Common myeloid progenitor, CD34-positive (primary cell): ENCODE measurements around the gene RIGI.
A peak's percentile ranks its signal among the peaks of the same experiment; 100 is the strongest.
"Not testable (repeated sequence)": the region's sequence is repeated elsewhere in the genome, so short reads cannot be mapped to it uniquely, and the experiment has no call there.

Experiments used
- CTCF ChIA-PET: fragments of 350-600 bp; sonication (Branson Sonifier 250); formaldehyde crosslinking; loops from one replicate; lab custom pipeline; 2021; ENCODE audit warnings: antibody characterized with exemption; lab: Charles Lee
- POLR2A ChIA-PET: fragments of 350-600 bp; sonication (Branson Sonifier 250); formaldehyde crosslinking; loops from one replicate; lab custom pipeline; 2021; ENCODE audit warnings: antibody characterized with exemption; lab: Charles Lee
- DNase-seq, 3 donors: peaks; one replicate each; pipeline versions ENCODE4 v3.0.0 to v3.0.0-alpha.2; 2013
- H3K27ac ChIP-seq, 2 experiments: 1 replicate in 1 of 2; 2 replicates in 1 of 2; pipeline ENCODE4 v1.7.0; 2013; ENCODE audit warnings: inconsistent platforms in 2 of 2, low read length in 2 of 2, mild to moderate bottlenecking in 2 of 2, low read depth in 1 of 2, moderate library complexity in 1 of 2; ENCODE audit not compliant: severe bottlenecking in 2 of 2, insufficient read depth in 1 of 2, poor library complexity in 1 of 2
- H3K27me3 ChIP-seq, 5 experiments: replicated peaks in 2 of 5; 1 replicate in 3 of 5; 2 replicates in 2 of 5; pipeline versions ENCODE4 v1.6.1 to v1.7.0; 2013; ENCODE audit warnings: low read length in 4 of 5, mild to moderate bottlenecking in 2 of 5, moderate library complexity in 2 of 5, inconsistent platforms in 1 of 5; ENCODE audit not compliant: insufficient read depth in 5 of 5, control insufficient read depth in 4 of 5
- H3K36me3 ChIP-seq, 4 experiments: 1 replicate in 2 of 4; 2 replicates in 2 of 4; pipeline versions ENCODE4 v1.6.1 to v1.7.0; 2013; ENCODE audit warnings: low read length in 3 of 4, control low read depth in 1 of 4, mild to moderate bottlenecking in 1 of 4; ENCODE audit not compliant: control insufficient read depth in 4 of 4, insufficient read depth in 4 of 4
- H3K4me1 ChIP-seq, 4 experiments: 1 replicate in 3 of 4; 2 replicates in 1 of 4; pipeline versions ENCODE4 v1.6.1 to v1.7.1; 2013; ENCODE audit warnings: low read length in 3 of 4, mild to moderate bottlenecking in 3 of 4, control low read depth in 1 of 4, inconsistent platforms in 1 of 4, moderate library complexity in 1 of 4; ENCODE audit not compliant: control insufficient read depth in 4 of 4, insufficient read depth in 4 of 4; ENCODE audit errors: control extremely low read depth in 1 of 4
- H3K4me3 ChIP-seq, 7 experiments: 1 replicate in 4 of 7; 2 replicates in 3 of 7; pipeline versions ENCODE4 v1.5.1 to v1.7.0; 2013; ENCODE audit warnings: mild to moderate bottlenecking in 7 of 7, low read length in 6 of 7, moderate library complexity in 6 of 7, inconsistent platforms in 2 of 7, low read depth in 2 of 7, control low read depth in 1 of 7; ENCODE audit not compliant: insufficient read depth in 4 of 7, control insufficient read depth in 1 of 7; ENCODE audit errors: extremely low read depth in 1 of 7
- H3K9me3 ChIP-seq, 5 experiments: 1 replicate in 4 of 5; 2 replicates in 1 of 5; pipeline versions ENCODE4 v1.6.1 to v1.7.1; 2013; ENCODE audit warnings: low read length in 4 of 5, mild to moderate bottlenecking in 2 of 5, inconsistent platforms in 1 of 5, low read depth in 1 of 5, moderate library complexity in 1 of 5; ENCODE audit not compliant: control insufficient read depth in 4 of 5, insufficient read depth in 2 of 5; ENCODE audit errors: control extremely low read depth in 1 of 5
- WGBS: methylation state at CpG from one replicate; pipeline ENCODE4 v1.1.5; 2013; ENCODE audit not compliant: insufficient coverage; 5-methylcytosine and 5-hydroxymethylcytosine counted together

Gene RIGI

GRCh38 chr9:32524892-32525708 is 896 bp downstream of the RIGI start:
- H3K36me3 ChIP-seq: peaks cover 0 to 4% (median under 1%) of the 10 kb centered on the region in 4 experiments
- peak overlapping the region in 6 of 7 experiments; percentile 81 to 98 (median 96) for H3K4me3 ChIP-seq
- H3K27ac ChIP-seq: peak overlapping the region; percentile 17 to 83
- WGBS: 63% methylated on average over 21 of the region's 22 CpGs
- peak in 2 of 3 donors; percentile 32 to 54 for DNase-seq
- H3K4me1 ChIP-seq: peaks cover 7 to 18% (median 13%) of the 10 kb centered on the region in 4 experiments
- no peaks in the 10 kb centered on the region for H3K27me3 ChIP-seq
- POLR2A ChIA-PET: interaction anchor here (0.6 to 1.7 kb wide), 2 partner anchors 26 to 792 kb away, joined by 4 to 7 read pairs; no protein-coding TSS in a partner anchor
- peaks cover 0 to 12% (median 0%) of the 10 kb centered on the region in 5 experiments for H3K9me3 ChIP-seq
- CTCF ChIA-PET: interaction anchor here (1.0 to 3.4 kb wide), 17 partner anchors 16 to 146 kb away, joined by 3 to 21 read pairs (median 6); partner anchors contain the start of gene NDUFB6

GRCh38 chr9:32524558-32524891 is 1.5 kb downstream of the RIGI start:
- H3K27me3 ChIP-seq, POLR2A ChIA-PET, H3K27ac ChIP-seq, H3K36me3 ChIP-seq: not testable (repeated sequence)
- Histone ChIP-seq H3K9me3 (peaks cover 0 to 12% (median 0%) of the 10 kb centered on the region in 5 experiments), H3K4me3 (peak overlapping the region in 2 of 7 experiments; percentile 95 to 96), H3K4me1 (peaks cover 7 to 18% (median 13%) of the 10 kb centered on the region in 4 experiments)
- CTCF ChIA-PET: interaction anchor here (1.0 to 3.0 kb wide), 6 partner anchors 21 to 62 kb away, joined by 3 to 21 read pairs (median 5); partner anchors contain the start of gene NDUFB6
- WGBS: 96% methylated on average over 11 of the region's 11 CpGs
- DNase-seq: peak in 1 of 3 donors; percentile 6

GRCh38 chr9:32523910-32524309 is 2.1 kb downstream of the RIGI start:
- H3K27ac ChIP-seq: no peak overlapping the region
- peaks cover 0 to 7% (median under 1%) of the 10 kb centered on the region in 4 experiments for H3K36me3 ChIP-seq
- POLR2A ChIA-PET: no interaction called here
- no peaks in the 10 kb centered on the region for H3K27me3 ChIP-seq
- no peak for DNase-seq
- CTCF ChIA-PET: no interaction called here
- H3K9me3 ChIP-seq: peaks cover 0 to 16% (median under 1%) of the 10 kb centered on the region in 5 experiments
- H3K4me1 ChIP-seq: peaks cover 7 to 18% (median 13%) of the 10 kb centered on the region in 4 experiments
- no peak overlapping the region for H3K4me3 ChIP-seq
- no CpG with 5 or more reads among the region's 1 CpG for WGBS

- Histone ChIP-seq H3K9me3 (peaks cover 0 to 23% (median 4%) of the 10 kb centered on the region in 5 experiments), H3K36me3 (peaks cover 0 to 10% (median 1%) of the 10 kb centered on the region in 4 experiments), H3K27ac (no peak overlapping the region), H3K4me3 (no peak overlapping the region), H3K27me3 (no peaks in the 10 kb centered on the region), H3K4me1 (no peaks in the 10 kb centered on the region)
- CTCF ChIA-PET: no interaction called here
- DNase-seq: no peak
- POLR2A ChIA-PET: no interaction called here
- WGBS: no CpG with 5 or more reads among the region's 1 CpG
Measured at GRCh38 chr9:32518276-32518675, 7.7 kb downstream of the RIGI start.

GRCh38 chr9:32516241-32516640 is 9.8 kb downstream of the RIGI start:
- H3K27me3 ChIP-seq: no peaks in the 10 kb centered on the region
- H3K9me3 ChIP-seq: peaks cover 0 to 16% (median 4%) of the 10 kb centered on the region in 5 experiments
- no peak overlapping the region for H3K4me3 ChIP-seq
- H3K36me3 ChIP-seq: peaks cover 0 to 7% (median under 1%) of the 10 kb centered on the region in 4 experiments
- ChIA-PET CTCF (no interaction called here), POLR2A (no interaction called here)
- DNase-seq: no peak
- no peaks in the 10 kb centered on the region for H3K4me1 ChIP-seq
- no peak overlapping the region for H3K27ac ChIP-seq

- no peak overlapping the region for H3K4me3 ChIP-seq
- peaks cover 0 to 3% (median 0%) of the 10 kb centered on the region in 4 experiments for H3K36me3 ChIP-seq
- no peak for DNase-seq
- POLR2A ChIA-PET: no interaction called here
- peaks cover 0 to 3% (median 0%) of the 10 kb centered on the region in 5 experiments for H3K9me3 ChIP-seq
- CTCF ChIA-PET: interaction anchor here (0.8 to 2.8 kb wide), 5 partner anchors 9 to 120 kb away, joined by 3 to 9 read pairs (median 3); partner anchors contain the start of gene RIGI
- H3K4me1 ChIP-seq: no peaks in the 10 kb centered on the region
- WGBS: no CpG with 5 or more reads among the region's 1 CpG
- H3K27ac ChIP-seq: no peak overlapping the region
- no peaks in the 10 kb centered on the region for H3K27me3 ChIP-seq
Measured at GRCh38 chr9:32508728-32509127, 17.3 kb downstream of the RIGI start.

GRCh38 chr9:32503008-32503407 is 23.0 kb downstream of the RIGI start:
- DNase-seq: no peak
- WGBS: 97% methylated on average over 3 of the region's 3 CpGs
- ChIA-PET POLR2A (no interaction called here), CTCF (interaction anchor here (0.5 to 1.0 kb wide), 2 partner anchors 22 to 23 kb away, joined by 3 to 4 read pairs; partner anchors contain the start of gene RIGI)
- no peak overlapping the region for H3K4me3 ChIP-seq
- peaks cover 0 to 3% (median 0%) of the 10 kb centered on the region in 5 experiments for H3K9me3 ChIP-seq
- no peaks in the 10 kb centered on the region for H3K27me3 ChIP-seq
- peaks cover 2 to 20% (median 6%) of the 10 kb centered on the region in 4 experiments for H3K36me3 ChIP-seq
- no peak overlapping the region for H3K27ac ChIP-seq
- H3K4me1 ChIP-seq: no peaks in the 10 kb centered on the region
